Measurements from ENCODE around the gene ATP5MC3.
"Not testable (repeated sequence)": the region's sequence is repeated elsewhere in the genome, so short reads cannot be mapped to it uniquely, and the experiment has no call there.

Gene ATP5MC3

DNA sequence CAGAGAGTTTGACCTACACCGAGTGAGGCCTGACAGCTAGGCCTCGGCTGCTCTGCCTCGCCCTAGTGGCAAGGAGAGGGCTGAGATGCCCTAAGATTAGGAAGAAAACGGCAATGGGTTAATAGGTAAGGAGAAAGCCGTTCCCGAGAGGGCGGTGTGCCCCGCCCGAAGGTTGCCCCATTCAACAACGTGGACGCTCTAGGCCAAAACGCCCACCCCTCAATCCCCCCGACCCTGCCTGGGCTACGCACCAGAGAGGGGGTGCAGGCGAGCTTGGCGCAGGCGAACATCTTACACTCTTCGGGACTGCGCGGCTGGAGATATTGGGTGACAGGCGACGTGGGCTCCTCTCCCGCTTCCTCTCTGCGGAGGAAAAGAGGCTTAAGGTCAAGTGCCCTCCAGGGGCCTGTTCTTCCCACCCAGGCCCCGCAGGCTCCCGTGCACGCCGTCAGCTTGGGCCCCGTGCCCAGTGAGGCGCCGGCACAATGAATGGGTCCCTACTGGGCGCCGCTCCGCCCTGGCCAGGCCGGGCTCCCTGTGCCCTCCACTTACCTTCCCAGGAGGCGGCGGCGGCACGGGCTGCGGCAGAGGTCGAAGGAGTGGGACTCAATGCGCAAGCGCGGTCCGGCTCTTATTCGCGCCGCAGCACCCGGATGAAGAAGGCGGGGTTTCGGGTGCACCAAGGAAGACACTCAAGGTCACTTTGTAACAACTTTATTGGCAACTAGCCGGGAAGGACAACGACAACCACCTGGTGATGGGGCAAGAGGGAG is at the start of gene ATP5MC3:
Gene ATP5MC3 (minus strand): TSS at position 607 of the 773 bp plus-strand sequence. CDS start 317 bp downstream, at position 290.
- peak; percentile 18 to 43 for DNase-seq

DNA sequence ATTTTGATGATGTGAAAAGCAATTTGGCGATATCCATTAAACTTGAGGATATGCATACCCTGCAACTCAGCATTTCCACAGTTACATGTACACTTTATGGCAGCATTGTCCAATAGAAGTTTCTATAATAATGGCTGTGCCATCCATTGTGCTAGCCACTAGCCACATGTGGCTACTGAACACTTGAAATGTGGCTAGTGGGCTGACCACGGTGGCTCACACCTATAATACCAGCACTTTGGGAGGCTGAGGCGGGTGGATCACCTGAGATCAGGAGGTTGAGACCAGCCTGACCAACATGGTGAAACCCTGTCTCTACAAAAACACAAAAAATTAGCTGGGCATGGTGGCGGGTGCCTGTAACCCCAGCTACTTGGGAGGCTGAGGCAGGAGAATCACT is 47.1 kb upstream of the ATP5MC3 start:
- not testable (repeated sequence) for DNase-seq

DNA sequence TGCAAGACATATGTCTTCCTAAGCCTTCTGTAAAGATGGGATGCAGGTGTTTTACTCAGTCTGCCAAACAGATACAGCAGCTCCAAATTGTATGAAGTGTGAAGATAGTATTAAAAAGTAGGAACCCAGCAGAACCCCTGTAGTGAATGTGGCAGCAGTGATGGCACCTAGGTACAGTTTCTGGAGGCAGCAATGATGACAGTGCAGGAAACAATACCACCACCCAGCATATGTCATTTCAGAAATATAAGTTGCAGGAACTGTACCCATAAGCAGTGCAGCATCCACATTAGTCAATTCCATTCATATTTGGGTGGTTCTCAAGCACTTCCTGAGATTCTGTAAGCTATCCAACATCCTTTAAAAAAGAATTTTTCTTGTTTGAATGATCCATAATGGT is 46.7 kb upstream of the ATP5MC3 start:
- DNase-seq, result no peak

DNA sequence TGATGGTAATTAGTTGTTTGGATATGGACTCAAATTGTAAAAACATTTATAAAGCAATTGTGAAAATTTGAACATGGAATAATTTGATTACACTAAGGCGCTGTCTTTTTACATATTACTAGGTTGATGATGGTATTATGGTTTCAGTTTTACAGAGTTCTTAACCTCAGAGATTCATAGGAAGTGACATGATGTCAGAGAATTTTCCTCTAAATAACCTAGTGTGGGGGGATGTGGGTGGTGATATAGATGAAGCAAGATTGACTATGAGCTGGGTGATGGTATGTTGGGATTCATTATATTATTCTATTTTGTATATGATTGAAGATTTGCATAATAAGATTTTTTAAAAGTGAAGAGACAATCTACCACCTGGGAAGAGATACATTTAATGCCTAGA is 45.9 kb upstream of the ATP5MC3 start:
- no peak for DNase-seq

DNA sequence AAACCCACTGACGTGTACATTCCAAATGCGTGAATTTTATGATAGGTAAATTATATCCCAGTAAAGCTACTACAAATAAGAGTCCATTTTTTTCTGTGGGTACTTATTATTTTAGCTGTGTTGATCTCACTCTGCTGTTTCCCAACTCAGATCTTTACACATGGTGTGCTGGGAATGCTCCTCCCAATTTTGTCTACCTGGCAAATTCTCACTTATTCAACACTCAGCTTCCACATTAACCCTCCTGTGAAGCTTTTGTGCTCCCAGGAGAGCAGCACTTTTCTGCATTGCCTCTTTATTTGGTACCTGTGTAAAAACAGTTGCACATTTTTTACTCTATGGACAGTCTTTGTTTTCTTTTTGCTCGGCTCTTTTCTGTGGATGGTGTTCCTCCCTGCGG is 38.6 kb upstream of the ATP5MC3 start:
- DNase-seq, result no peak

DNA sequence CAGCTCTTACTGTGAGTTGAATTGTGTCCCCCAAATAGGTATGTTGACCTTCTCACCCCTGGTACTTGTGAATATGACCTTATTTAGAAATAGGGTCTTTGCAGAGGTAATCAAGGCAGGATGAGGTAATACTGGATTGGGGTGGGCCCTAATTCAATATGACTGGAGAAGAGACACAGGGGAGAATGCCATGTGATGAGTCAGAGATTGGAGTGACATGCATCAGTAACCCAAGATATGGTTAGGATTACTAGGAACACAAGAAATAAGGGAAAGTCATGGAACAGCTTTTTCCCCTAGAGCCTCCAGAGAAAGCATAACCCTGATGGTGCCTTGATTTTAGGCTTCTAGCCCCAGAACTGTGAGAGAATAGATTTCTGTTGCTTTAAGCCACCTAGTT is 37.0 kb upstream of the ATP5MC3 start:
- DNase-seq, result no peak

DNA sequence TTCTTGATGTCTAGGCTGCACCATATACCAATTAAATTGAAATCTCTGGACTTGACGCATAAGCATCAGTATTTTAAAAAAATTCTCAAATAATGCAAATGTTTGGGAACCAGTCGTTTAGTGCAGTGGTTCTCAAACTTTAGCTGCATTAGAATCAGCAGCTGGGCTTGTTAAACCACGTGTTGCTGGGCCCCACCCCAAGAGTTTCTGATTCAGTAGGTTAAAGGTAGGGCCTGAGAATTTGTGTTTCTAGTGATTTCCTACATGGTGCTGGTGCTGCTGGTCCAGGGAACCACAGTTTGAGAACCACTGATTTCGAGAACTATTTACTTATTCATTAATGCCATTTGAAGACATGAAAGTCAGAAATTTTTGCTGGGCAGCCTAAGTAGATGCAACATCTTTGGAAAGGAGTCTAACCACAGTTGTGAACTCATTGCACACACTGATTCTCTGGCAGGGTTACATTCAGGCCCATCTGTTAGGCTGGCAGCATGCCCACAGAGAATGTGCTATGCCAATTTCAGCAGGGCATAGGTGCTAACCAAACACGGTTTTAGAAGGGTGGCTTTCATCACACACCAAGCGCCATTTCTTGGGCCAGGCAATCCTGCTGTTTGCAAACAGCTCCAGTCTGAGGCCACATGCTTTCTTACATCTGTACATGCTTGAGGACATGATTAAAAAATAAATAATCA is 26.4 kb upstream of the ATP5MC3 start:
- DNase-seq, result peak; percentile 66 to 94

DNA sequence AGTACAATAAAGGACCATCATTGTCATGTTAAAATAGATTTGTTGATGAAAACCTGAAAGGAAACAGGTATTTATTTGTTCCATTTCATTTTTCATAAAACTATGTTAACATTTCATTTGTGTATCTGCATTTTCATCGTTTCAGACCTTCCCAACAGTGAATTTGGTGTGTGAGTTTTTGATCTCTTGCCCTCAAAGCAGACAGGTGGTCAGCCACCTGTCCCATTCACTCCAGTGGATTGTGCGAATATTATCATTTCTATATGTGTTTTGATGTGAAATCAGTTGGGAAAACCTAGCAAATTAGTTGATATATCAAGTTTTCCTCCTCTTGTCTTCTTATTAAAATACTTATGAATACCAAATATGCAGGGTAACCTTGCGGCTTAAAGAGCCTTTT is 25.4 kb upstream of the ATP5MC3 start:
- DNase-seq, result peak in 1 of 2 experiments; percentile 47

DNA sequence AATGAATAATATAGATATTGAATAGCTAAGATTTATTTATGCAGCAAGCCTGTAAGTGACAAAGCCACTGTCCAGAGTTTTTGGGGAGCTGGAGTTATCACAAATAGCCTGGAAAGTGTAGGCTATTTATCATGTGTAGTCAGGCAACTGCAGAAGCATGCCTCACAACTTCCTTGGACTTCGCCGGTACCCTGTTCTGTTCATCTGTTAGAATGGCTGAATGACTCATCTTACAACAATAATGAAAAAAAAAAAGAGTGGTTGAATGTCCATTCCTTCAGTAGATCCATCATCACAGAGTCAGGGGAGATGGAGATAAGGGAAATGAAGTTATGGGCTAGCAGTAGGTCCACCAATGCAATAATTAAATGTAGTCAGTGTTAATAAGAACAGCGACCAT is 24.0 kb upstream of the ATP5MC3 start:
- no peak for DNase-seq

DNA sequence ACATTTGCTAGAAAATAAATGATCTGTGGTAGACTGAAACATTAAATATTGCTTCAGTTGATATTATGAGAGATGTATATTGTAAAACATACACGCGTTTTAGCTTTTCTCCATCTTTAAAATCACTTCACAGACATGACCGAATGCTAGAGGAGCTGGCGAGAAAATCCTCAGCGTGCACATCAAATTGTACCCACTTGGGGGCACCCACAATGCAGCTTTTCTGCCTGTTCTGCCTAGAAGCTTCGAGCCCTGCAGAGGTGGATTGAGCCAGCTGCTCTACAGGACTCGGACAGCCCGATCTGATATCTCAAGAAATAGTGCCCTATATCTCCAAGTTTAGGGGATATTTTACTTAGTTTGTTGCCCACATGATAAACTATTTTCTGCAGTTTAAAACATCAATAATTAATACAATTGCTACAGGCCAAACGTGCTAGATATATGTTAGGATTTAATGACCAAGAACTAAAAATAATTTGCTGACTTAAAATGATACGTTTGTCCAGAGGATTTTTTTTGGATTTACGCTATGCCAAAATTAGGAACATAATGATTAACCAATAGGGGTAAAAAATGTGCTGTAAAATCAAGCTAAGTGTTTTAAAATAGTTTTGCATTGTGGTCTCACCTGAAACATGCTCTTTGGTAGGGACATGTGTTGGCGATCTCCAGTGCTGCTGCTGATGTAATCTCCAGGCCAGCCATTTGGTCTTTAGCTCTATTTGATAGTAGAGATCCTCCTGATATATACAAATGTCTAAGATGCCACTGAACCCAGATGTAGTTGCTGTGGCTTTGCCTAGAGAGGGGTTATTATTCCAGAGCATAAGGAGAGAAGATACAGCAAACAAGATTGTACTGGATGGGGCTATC is 22.3 kb upstream of the ATP5MC3 start:
- DNase-seq, result peak in 1 of 2 experiments; percentile 30

DNA sequence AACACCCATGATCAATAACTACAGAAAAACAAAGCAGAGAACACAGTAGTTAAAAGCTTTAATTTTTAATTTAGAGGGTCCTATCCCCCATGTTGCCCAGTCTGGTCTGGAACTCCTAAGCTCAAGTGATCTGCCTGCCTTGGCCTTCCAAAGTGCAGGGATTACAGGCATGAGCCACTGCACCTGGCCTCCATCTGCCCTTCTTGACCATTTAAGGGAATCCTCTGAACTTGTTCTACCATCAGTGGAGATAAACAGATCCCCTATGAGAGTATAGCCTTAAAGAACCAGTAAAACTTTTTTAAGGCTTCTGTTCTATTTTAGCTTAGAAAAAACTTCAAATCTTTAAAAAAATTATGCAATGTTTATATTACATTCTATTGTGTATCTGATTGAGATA is 13.5 kb upstream of the ATP5MC3 start:
- DNase-seq, result no peak

DNA sequence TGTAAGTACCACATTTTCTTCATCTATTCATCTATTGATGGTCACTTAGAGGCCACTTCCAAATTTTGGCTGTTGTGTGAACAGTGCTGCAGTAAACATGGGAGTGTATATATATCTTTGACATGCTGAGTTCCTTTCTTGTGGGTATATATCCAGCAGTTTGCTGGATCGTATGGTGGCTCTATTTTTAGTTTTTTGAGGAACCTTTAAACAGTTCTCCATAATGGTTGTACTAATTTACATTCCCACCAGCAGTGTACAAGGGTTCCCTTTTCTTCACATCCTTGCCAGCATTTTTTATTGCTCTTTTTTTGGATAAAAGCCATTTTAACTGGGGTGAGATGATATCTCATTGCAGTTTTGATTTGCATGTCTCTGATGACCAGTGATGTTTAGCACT is 7.3 kb upstream of the ATP5MC3 start:
- DNase-seq, result no peak

DNA sequence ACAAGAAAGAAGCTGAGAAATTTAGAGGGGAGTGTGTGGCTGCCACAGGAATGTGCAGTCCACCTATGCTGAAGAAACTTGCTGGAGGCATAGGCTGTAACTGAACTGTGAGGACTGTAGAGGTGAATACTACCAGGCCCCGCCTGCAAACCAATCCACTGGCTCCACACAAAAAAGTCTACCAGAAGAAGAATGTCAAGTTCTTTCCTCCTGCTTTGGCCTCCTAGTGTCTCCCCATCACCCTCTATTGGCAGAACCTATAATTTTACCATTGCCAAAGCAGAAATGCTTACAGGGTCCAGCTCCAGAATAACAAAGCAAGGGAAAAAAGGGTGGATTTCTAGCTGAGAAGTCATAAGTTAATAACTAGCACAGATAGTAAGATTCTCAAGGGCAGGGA is 5.9 kb upstream of the ATP5MC3 start:
- no peak for DNase-seq

DNA sequence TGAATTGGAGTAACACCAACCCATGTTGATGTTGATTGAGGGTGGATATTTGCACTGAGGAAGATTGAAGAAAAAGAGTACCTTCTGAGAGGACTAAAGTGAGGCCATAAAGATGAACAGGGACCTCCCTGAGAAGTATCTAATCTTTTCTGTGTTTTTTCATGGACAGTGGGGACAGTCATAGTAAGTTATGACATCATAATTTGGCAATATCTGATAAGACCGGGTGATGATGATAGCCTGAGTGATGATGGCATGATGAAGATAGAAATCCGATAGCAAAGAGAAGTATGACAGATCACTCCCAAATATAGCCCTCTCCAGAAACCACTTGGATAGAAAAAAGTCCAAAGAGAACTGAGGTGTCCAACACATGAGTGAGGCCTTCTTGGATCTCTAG is 2.2 kb upstream of the ATP5MC3 start:
- DNase-seq, result no peak

DNA sequence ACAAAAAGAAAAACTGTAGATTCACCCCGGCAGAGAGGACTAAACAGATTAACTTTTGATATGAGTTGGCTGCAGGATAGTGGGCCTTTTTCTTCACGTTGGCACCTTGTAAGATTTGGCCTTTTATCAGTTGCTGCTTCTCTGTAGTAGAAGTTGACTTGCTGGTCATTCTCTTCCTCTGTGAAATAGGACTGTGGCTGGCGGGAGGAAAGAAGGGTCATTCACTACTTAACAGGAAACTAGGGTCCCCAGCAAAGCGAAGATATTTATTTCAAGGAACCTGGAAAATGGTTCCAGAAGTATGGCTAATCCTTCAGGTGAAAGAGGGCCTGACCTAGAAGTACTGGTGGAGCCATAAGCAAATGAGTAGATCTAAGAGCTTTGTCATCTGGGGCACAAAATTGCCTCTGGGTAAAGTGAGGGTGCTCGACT is 383 bp upstream of the ATP5MC3 start:
- no peak for DNase-seq

DNA sequence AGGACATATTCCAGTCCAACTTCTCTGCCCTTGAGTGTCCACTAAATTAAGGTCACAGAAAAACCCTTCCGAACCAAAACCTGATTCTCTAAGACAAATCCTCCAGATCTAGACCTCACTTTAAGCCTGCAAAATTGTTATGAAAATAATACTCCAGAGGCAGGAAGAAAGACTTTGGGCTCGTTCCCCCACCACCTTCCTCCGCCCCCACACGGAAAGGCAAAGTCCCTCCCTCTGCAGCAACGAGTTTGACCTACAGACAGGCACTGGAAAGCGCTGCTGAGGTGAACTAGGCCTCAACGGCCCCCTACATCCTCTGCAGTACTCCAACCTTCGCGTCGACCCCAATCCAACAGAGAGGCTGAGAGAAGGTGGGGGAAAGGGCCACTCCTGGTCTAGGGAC is 808 bp downstream of the ATP5MC3 start:
- no peak for DNase-seq

DNA sequence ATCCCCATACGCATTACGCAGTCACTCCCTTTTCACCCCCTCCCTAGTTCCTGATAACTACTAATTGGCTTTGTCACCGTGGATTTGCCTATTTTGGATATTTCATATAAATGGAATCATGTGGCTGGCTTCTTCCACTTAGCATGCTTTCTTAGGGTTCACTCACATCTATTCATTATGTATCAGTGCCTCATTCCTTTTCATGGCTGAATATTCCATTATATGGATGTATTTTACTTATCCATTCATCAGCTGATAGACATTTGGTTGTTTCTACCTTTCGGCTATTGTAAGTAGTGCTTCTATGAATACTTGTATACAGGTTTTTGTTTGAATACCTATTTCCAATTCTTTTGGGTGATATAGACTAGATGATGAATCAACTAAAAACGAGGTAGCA is 4.9 kb downstream of the ATP5MC3 start:
- DNase-seq, result no peak

DNA sequence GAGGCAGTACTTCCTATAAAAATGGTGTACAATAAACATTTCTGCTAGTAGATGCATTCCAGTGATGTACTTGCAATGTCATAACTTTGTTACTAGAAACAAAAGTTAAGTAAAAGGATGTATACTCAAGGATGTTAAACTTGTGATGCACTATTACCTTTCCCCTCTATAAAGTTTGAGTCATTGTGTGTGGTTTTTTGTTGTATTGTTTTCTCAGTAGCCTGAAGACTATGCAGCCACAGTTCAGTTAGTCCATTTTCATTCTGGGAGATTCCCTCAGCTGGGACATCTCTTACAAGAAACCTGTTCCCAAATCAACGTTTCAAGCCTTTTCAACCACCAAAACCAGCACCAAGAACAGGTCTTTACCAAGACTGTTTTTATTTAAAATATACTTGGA is 5.6 kb downstream of the ATP5MC3 start:
- DNase-seq, result no peak

DNA sequence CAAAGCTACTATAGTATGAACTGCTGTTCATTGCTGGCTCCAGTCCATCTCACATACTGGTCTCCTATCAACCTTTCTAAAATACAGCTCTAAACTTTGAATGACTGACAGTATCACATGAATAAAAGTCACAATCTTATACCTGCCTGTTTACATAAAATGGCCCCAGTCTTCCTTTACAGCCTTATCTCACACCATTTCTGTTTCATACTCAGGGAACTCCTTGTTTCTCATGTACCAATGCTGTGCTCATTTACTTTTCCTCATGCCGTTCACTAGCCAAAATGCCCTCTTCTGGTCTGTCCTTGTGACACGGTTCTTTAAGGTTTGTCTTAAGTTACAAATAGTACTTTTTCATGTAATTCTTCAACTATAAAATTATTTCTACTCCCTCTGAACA is 6.2 kb downstream of the ATP5MC3 start:
- no peak for DNase-seq

DNA sequence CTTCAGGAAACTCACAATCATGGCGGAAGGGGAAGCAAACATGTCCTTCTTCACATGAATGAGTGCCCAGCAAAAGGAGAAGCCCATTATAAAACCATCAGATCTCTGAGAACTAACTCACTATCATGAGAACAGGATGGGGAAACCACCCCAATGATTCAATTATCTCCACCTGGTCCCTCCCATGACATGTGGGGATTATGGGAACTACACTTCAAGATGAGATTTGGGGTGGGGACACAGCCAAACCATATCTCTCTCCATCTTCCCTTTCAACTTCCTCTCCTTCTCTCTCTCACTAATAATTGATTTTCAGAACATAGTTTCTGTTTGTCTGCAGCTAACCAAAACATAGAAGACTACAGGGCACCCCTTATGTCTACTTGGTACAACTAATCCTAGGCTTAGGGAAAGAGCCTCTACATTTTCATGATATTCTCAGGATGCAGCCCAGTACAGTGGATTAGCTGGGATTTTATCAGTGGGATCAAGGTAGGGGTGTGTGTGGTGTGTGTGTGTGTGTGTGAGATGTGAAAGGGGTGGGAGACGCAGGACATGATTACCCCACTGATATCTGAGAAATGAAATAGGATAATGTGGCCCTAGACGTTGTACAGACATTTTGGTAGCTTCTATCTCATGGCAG is 10.7 kb downstream of the ATP5MC3 start:
- no peak for DNase-seq

DNA sequence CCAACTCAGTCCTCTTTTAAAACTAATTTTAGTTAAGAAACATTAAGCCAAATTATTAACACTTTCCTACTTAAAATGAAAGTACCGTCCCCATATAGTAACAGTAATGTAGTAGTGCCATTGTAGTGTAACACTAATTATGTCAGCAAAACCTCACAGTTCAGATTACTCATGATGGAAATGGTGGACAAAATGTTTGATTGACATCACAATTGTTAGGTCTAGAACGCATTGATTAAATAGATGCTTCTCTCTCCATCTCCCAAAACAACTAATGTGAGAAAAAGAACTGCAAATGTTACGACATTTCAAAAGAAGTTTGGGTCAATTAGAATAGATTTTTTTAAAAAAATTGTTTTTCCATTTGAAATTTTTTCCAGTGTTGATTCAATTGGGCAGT is 12.3 kb downstream of the ATP5MC3 start:
- no peak for DNase-seq

DNA sequence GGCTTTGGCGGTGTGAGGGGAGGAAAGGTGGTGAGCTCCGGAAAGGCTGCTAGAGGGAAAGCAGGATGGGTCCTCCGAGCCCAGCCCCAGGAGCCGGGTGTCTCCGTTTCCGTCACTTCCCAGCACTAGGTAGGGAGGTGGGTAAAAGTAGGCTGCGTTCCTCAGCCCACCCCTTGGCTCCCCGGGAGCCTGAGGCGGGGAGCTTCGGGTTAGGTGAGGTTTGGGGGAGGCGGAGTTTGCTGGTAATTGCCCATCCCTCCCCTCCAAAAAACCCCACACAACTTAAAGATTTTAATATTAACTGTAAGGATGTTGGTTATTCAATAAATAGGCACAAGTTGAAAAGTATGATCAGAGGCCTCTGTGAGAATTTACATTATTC is 13.0 kb downstream of the ATP5MC3 start:
- DNase-seq, result no peak

Measured in cerebellar nuclear complex (tissue), 1 donor.